ENCODE data around the gene RPP25L. TPM values are rescaled to one million over a fixed set of nuclear protein-coding genes. Genes with fewer than 3 reads are reported as not detected.

Gene RPP25L
- total and polyA plus RNA-seq, 12 donors = 10.5 to 42.9 (median 27.6) TPM

GRCh38 chr9:34624475-34625185, 12.7 kb upstream of the RPP25L start:
- H3K27me3 ChIP-seq = peaks cover 68% of the 10 kb centered on the region
- TF ChIP-seq CTCF (IDR thresholded peaks at IDR 0.05) (no peak), POLR2A (IDR thresholded peaks at IDR 0.05) (no peak)
- intact Hi-C loops (cut with DNase I) = no loop called here
- H3K36me3 ChIP-seq (replicated peaks in 1 of 2) = no peaks in the 10 kb centered on the region
- no peaks in the 10 kb centered on the region for H3K9me3 ChIP-seq (replicated peaks in 1 of 3)
- no peak for DNase-seq
- no peak overlapping the region for H3K4me3 ChIP-seq
- 20 to 30% (median 28%) methylated on average over 25 to 39 of the region's 39 CpGs for WGBS, 4 donors
- H3K27ac ChIP-seq = no peak overlapping the region
- H3K4me1 ChIP-seq (replicated peaks in 1 of 2) = peaks cover 10 to 20% of the 10 kb centered on the region in 2 donors

GRCh38 chr9:34623374-34624235, 11.7 kb upstream of the RPP25L start:
- H3K36me3 ChIP-seq (replicated peaks in 1 of 2) = no peaks in the 10 kb centered on the region
- no peak for TF ChIP-seq CTCF (IDR thresholded peaks at IDR 0.05)
- TF ChIP-seq POLR2A (IDR thresholded peaks at IDR 0.05) = no peak
- intact Hi-C loops (cut with DNase I) = no loop called here
- 10 to 24% (median 16%) methylated on average over 16 to 63 of the region's 63 CpGs for WGBS, 4 donors
- no peak for DNase-seq
- peaks cover 8 to 21% of the 10 kb centered on the region in 2 donors for H3K4me1 ChIP-seq (replicated peaks in 1 of 2)
- no peaks in the 10 kb centered on the region for H3K9me3 ChIP-seq (replicated peaks in 1 of 3)
- no peak overlapping the region for H3K4me3 ChIP-seq
- peaks cover 61% of the 10 kb centered on the region for H3K27me3 ChIP-seq
- no peak overlapping the region for H3K27ac ChIP-seq

- peak within 1 kb of the TSS in 2 of 4 donors; percentile 64 to 96 for H3K4me3 ChIP-seq
- peak within 1 kb of the TSS in 2 of 5 donors; percentile 12 to 51 for H3K27ac ChIP-seq
- intact Hi-C loops (cut with DNase I) = no loop called here
- H3K9me3 ChIP-seq (replicated peaks in 1 of 3) = no peaks in the 10 kb centered on the region
- H3K27me3 ChIP-seq = peaks cover 30% of the 10 kb centered on the region
- peaks cover 6 to 17% of the 10 kb centered on the region in 2 donors for H3K4me1 ChIP-seq (replicated peaks in 1 of 2)
- WGBS, 4 donors = 3 to 11% (median 5%) methylated on average over 12 to 43 of the region's 43 CpGs
- peak; percentile 90 to 99 (median 96) for DNase-seq
- peak in 1 of 6 experiments; percentile 2 for TF ChIP-seq CTCF (IDR thresholded peaks at IDR 0.05)
- TF ChIP-seq POLR2A (IDR thresholded peaks at IDR 0.05) = peak; percentile 28 to 45
- H3K36me3 ChIP-seq (replicated peaks in 1 of 2) = peaks cover 0 to 29% of the 10 kb centered on the region in 2 donors
Measured at GRCh38 chr9:34620061-34620994, 8.4 kb upstream of the RPP25L start, which contains the start of gene DCTN3. Gene DCTN3, minus strand, starts transcription at chr9:34620495. Its CDS starts 31 bp downstream, at chr9:34620464.
